ENCODE results near the gene COTL1.
"Not testable (repeated sequence)": the region's sequence is repeated elsewhere in the genome, so short reads cannot be mapped to it uniquely, and the experiment has no call there.

The COTL1 gene

GRCh38 chr16:84629580-84629979 lies 11.7 kb upstream of the COTL1 start:
- no peak for DNase-seq (ENCODE audit: low read depth)
- no peak overlapping the region for H3K4me3 ChIP-seq (ENCODE audit: control insufficient read depth, low read depth, low read length)

GRCh38 chr16:84628226-84628731 lies 10.4 kb upstream of the COTL1 start:
- no peak for TF ChIP-seq CTCF (IDR thresholded peaks at IDR 0.05; ENCODE audit: control insufficient read depth, insufficient read depth, low read depth, low read length, missing control alignments)
- no peak overlapping the region for H3K4me3 ChIP-seq (ENCODE audit: control insufficient read depth, low read depth, low read length)
- no peak for DNase-seq (ENCODE audit: low read depth)

More at GRCh38 chr16:84629580-84629979, 11.7 kb upstream of the COTL1 start:
- no peak for TF ChIP-seq CTCF (IDR thresholded peaks at IDR 0.05; ENCODE audit: control insufficient read depth, insufficient read depth, low read depth, low read length, missing control alignments)

GRCh38 chr16:84625556-84625955 lies 7.7 kb upstream of the COTL1 start:
- no peak overlapping the region for H3K4me3 ChIP-seq (ENCODE audit: control insufficient read depth, low read depth, low read length)
- no peak for TF ChIP-seq CTCF (IDR thresholded peaks at IDR 0.05; ENCODE audit: control insufficient read depth, insufficient read depth, low read depth, low read length, missing control alignments)
- no peak for DNase-seq (ENCODE audit: low read depth)

GRCh38 chr16:84620913-84621312 lies 3.0 kb upstream of the COTL1 start:
- not testable (repeated sequence) for H3K4me3 ChIP-seq (ENCODE audit: control insufficient read depth, low read depth, low read length); DNase-seq (ENCODE audit: low read depth)

GRCh38 chr16:84618581-84619460 lies 943 bp upstream of the COTL1 start:
- peak; percentile 83 for DNase-seq (ENCODE audit: low read depth)
- H3K4me3 ChIP-seq (ENCODE audit: control insufficient read depth, low read depth, low read length) = peak overlapping the region; percentile 37
- no peak for TF ChIP-seq CTCF (IDR thresholded peaks at IDR 0.05; ENCODE audit: control insufficient read depth, insufficient read depth, low read depth, low read length, missing control alignments)

GRCh38 chr16:84617041-84617790 lies 662 bp downstream of the COTL1 start:
- TF ChIP-seq CTCF (IDR thresholded peaks at IDR 0.05; ENCODE audit: control insufficient read depth, insufficient read depth, low read depth, low read length, missing control alignments) = no peak
- H3K4me3 ChIP-seq (ENCODE audit: control insufficient read depth, low read depth, low read length) = peak overlapping the region; percentile 96
- no peak for DNase-seq (ENCODE audit: low read depth)

- TF ChIP-seq CTCF (IDR thresholded peaks at IDR 0.05; ENCODE audit: control insufficient read depth, insufficient read depth, low read depth, low read length, missing control alignments) = no peak
- peak overlapping the region; percentile 96 for H3K4me3 ChIP-seq (ENCODE audit: control insufficient read depth, low read depth, low read length)
- DNase-seq (ENCODE audit: low read depth) = no peak
Measured at GRCh38 chr16:84616515-84616914, 1.4 kb downstream of the COTL1 start.
